KBM-7 (cell line): ENCODE measurements around the gene NDUFB4.
"Not testable (repeated sequence)": the region's sequence is repeated elsewhere in the genome, so short reads cannot be mapped to it uniquely, and the experiment has no call there.

Experiments
- DNase-seq: peaks from one replicate; pipeline ENCODE4 v3.0.0-alpha.2; 2015
- in situ Hi-C: fragments of 300-500 bp; cut with MboI; formaldehyde crosslinking; loops from 2 replicates; pipeline ENCODE4 v1.14.3; 2020; ENCODE audit warnings: low sequenced_read_pairs, low pct_unique_long_range_greater_than_20kb, mixed read lengths

NDUFB4 gene

DNA sequence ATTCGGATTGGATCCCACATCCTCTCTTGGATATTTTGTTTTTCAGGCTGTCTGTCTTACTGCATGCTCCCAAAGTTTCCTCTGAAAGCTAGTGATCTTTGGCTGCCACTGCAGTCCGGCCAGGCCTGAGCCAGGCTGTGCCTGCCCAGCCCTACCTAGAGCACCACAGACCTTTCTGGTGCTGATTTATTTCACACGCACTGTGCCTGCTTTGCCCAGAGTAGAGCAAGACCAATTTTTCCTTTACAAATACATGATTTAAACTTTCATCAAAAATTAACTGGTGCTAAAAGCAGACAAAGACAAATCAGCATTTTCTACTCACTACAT lies 28.0 kb upstream of the NDUFB4 start:
- in situ Hi-C loops = loop anchor here (10.0 to 25.0 kb wide), 2 partner anchors 227 to 331 kb away; no protein-coding TSS in a partner anchor
- DNase-seq = no peak

DNA sequence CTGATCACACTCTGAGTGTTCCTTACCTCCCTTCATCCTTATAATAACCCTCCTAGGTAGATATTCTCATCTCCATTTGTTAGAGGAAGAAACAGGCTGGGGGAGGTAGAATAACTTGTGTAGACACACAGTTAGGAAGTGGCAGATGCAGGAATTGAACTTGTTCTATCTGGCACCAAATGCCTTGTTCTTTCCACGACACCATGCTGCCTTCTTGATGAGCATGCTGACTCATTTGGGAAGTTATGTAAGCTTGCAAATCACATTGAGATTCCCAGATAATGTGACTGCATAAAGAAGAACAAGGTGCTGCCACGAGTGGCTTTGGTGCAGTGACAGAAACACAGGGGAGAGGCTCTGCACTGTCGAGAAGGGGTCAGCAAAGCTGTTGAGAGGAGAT lies 27.5 kb upstream of the NDUFB4 start:
- in situ Hi-C loops = loop anchor here (10.0 to 25.0 kb wide), 2 partner anchors 226 to 331 kb away; no protein-coding TSS in a partner anchor
- peak; percentile 5 for DNase-seq

DNA sequence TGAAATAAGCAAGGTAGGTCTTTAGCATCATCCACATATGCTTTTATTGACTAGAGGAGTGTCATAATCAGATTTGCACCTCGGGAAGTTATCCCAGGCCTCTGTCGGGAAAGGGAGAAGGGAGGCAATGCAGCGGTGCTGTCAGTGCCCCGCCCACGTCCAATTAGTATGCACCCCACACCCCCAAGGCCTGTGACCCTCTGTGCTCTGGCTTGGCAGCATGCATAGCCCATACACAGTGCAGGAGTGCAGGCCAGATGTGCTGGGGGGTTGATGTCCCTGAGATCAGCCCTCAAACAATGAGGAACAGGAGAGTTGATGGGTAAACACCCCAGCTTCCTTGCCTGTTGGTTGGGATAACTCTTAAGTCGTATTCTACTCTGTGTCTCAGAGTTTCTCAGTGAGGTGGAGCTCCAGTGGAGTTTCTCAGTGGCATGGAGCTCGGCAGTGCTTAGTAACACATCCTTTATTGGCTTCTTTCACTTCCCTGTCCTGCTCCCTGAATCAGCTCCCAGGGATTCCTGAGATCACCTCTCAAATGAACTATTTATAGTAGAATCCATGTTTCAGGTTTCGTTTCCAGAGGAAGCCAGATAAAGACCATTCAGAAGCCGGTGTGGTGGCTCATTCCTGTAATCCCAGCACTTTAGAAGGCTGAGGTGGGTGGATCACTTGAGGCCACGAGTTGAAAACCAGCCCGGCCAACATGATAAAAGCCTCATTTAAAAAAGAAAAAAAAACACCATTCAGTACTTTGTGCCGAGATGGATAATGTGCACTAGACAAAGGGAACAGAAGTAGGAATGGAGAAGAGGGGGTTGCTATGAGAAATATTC lies 26.7 kb upstream of the NDUFB4 start:
- in situ Hi-C loops = loop anchor here (10.0 to 25.0 kb wide), 2 partner anchors 225 to 332 kb away; no protein-coding TSS in a partner anchor
- no peak for DNase-seq

DNA sequence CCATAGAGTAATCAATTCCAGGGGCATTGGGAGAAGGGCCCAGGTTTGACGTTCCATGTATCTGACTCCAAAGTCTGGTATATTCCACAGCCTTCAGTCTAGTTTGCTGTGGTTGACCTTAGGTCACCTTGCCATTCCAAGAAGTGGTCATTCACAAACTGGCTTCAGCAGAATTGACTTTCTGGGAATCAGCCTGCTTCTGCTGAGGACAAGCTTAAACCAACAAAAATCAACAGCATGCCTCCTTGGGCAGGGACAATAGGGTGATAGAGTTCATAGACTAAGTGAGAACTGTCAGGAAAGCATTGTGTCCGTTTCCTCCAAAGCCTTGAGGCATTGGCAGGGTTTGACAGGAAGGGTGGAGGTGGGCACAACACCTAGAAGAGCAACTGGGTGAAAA lies 24.1 kb upstream of the NDUFB4 start:
- in situ Hi-C loops = loop anchor here (25.0 kb wide), 1 partner anchor 335 kb away; no protein-coding TSS in a partner anchor
- no peak for DNase-seq

DNA sequence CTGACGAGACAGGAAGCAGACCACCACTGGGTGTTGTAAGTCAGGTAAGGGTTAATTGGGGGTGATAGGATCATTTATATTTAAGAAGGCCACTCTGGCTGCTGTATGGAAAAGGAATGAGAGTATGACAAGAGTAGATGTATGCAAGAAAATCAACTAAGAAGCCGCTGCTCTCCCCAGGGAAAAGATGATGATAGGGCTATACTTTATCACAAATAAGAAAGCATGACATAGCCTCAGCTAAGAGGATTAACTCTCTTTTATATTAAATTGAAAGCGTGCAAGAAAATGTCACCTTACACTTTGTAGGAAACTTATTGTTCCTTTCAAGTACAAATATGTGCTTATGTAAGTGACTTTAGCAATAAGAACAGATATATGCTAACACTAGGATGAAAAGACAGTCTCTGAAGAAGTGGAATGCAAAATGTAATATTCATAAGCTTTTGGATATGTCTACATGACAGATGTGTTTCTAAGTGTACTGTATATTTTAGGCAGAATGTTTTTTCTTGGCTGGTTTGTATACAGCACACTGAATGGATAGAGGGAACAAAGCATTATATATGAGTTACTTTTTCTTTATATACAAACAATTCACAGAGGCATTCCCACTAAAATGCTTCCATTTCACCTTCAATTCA lies 8.7 kb upstream of the NDUFB4 start:
- in situ Hi-C loops = no loop called here
- DNase-seq = no peak

DNA sequence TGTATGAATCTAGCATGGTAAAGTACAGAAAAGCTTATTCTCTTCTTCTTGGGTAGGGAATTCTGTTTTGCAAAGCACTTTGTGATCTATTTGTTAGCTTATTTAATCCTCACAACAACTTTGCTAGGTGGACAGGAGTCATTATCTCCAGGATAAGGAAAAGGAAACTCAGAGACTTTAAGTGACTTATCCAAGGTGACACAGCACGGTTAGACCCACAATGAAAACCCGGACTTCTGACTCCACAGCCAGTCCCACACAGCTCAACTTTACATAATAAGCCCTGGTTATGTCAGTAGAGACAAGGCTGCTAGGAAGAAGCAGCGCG lies 384 bp upstream of the NDUFB4 start:
- DNase-seq = no peak
- in situ Hi-C loops = no loop called here

DNA sequence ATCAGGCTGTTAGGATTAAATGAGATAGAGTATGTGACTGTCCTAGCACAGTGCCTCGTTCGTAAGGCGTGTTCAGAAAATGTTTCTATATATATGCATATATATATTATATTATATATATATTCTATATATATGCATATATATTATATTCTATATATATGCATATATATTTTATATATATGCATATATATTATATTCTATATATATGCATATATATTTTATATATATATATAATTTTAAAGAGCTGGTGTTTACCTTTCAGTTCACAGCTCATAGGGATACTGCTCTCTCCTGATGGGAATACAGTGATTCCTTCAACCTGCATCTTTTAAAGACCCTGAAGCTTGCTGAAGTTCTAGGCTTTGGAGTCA lies 702 bp downstream of the NDUFB4 start:
- no peak for DNase-seq
- in situ Hi-C loops = no loop called here

DNA sequence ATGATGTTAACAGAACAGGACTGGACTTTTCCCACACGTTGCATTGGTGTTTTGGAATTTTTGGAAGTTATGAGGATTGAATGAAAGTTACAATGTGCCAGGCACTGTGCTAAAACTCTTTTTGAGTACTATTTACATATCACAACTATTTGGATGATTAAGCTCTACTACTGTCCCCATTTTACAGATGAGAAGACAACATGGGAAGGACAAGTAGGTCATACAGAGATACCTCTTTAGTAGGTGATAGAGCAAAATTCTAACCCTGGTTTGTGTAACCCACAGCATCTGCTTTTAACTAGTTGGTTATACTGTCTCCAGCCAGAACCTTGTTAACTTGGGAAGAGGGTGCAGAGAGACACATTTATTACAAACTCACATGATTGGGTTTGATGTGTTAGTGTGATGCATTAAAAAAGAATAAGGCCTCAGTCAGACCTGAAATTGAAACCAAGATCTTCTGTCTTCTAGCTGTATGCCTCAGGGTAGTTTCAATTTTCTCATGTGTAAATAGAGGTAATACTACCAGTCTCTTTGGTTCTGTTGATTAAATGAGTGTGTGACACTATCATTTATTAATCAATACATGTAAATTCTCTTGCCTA lies 1.4 kb downstream of the NDUFB4 start:
- DNase-seq = no peak
- in situ Hi-C loops = no loop called here

DNA sequence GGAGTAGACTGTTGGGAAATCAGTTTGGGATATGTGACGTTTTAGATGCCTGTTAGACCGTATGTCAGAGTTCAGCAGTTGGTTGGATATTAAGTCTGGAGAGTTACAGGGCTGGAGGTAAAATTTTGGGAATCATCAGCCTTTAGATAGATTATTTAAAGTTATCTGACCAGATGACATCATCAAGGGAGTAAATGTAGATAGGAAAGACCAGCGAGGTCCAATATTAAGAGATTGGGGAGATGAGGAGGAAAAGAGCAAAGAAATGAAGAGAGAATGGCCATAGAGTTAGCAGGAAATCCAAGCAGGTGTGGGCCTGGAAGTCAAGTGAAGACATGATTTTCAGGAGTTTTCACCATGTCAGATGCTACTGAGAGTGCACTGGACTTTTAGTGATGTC lies 3.1 kb downstream of the NDUFB4 start:
- DNase-seq = no peak
- in situ Hi-C loops = no loop called here

DNA sequence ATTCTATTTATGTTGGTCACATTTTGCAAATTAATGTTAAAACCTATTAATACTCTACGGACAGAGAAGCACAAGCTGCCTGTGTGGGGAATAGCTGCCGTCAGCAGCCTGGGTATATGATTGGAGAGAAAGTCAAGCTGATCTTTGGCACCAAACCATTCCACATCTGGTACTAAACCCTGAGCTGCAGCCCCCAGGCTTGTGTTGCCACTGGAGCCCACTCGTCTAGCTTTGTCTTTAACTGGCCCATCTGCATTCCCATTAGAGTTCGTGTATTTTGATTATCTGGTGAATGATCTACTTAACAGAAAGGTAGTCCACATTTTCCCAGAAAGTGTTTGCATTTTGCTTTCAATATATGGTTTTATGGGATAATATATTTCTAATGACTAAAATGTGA lies 5.4 kb downstream of the NDUFB4 start:
- no peak for DNase-seq
- in situ Hi-C loops = no loop called here

DNA sequence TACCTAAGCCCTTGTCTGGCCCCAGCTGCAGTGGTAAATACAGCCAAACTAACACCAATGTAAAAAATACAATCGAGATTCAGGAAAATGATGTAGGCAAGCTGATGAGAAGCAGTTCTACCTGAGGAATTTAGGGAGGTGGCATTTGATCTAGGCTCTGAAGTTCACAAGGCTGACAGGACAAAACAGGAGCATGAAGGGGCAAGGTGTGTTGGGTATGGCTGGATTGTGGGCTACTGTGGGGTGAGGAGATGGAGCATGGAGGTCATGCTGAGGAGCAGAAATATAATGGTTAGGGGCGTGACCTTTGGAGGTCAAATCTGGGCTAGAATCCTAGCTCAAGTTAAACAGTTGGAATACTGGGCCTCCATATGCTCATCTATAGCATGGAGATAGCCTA lies 6.5 kb downstream of the NDUFB4 start:
- no peak for DNase-seq
- in situ Hi-C loops = no loop called here

DNA sequence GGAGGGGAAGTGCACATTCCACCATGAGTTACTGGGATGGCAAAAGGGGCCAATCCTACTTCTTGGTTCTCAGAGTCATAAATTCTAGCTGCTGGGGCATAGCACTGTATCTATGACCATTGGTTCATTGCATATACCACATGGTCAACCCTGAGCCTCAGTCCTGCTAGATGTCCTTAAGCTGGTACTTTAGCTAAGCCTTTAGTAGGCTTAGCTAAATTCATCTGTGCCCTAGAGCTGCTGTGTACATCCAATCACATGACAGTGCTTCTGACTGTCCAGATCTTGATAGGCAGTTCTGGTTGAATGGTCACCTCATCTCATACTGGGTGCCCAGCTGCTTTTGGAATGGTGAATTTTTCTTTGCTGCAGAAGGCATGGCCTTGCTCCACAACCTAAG lies 8.2 kb downstream of the NDUFB4 start:
- DNase-seq = no peak
- in situ Hi-C loops = no loop called here

DNA sequence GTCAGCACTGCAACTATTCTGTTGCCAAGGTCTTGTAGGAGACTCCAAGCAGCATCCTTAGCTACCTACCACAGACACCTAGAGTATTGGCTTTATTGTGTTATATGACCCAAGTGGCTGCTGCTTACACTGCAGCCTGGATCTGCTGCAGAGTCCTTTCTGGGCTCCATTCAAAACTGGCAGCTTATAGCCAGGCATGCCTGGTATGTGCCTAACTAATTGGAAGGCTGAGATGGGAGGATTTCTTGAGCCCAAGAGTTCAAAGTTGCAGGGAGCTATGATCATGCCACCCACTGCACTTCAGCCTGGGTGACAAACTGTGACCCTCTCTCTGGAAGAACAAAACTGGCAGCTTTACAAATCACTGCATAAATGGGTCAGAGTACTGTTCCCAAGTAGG lies 8.6 kb downstream of the NDUFB4 start:
- in situ Hi-C loops = no loop called here
- no peak for DNase-seq

DNA sequence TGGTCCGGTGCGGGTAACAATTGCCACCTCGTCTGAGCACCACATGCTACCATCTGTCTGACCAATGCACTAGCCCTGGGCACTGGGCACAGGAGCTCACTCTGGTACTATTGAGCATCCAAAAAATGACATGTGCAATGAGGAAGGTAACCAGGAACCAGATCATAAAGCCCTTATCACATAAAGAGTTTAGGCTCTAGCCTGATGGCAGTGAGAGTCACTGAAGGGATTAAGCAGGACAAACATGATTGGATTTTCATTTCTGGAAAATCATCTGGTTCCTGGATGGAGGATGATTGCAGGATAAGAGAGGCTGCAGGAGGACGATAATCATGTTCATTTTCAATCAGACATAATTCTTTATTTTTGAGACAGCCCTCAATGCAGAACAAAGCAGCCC lies 12.4 kb downstream of the NDUFB4 start:
- DNase-seq = no peak
- in situ Hi-C loops = no loop called here

DNA sequence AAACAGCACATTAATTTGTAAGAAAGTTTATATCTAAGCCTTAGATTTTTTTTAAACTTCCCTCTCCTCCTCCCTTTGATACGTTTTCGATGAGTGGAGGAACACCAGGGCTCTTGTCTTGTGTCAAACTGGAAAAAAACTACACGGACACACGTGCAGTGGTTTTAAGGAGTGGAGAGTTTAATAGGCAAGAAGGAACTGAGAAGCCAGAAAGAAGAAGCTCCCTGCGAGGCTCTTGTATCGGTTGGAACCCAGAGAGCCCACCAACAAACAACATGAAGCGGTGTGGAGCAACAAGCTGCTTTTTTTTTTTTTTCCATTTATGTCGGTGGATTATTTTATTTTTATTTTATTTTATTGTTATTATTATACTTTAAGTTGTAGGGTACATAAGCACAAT lies 18.6 kb downstream of the NDUFB4 start:
- no peak for DNase-seq
- in situ Hi-C loops = no loop called here

DNA sequence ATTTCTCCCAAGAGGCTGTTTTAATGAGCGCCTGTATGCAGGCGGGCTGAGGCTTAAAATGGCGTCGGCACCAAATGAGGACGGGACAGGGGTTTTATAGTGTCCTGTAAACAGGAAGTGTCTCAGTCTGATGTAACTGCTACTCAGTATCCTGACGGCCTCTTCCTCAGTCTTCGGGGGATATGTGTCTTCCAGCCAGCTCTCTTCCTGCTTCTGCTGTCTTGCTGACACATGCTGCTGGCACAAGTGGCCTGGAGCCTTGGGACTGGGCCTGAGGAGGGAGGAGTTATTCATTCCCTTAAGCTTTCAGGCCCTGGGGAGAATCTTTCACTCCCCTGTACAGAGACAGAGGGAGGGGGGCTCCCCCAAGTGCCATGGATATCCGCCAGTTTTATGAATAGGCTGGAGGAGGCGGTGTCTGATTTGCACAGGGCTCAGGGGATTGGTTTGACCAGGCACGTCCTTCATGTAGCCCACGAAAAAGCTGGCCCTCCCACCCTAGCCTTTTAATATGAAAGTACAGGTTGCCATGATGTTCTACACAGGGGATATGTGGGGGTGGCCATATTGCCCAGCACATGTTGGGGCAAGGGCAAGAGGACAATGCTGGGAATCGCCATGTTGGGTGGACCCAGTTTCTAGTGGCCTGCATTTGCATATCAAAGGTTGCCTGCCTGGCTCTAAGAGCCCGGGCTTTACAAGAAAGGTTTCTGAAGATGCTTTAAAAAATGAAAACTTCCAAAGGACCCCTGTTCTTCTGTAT lies 19.9 kb downstream of the NDUFB4 start:
- DNase-seq = peak; percentile 76
- in situ Hi-C loops = no loop called here

DNA sequence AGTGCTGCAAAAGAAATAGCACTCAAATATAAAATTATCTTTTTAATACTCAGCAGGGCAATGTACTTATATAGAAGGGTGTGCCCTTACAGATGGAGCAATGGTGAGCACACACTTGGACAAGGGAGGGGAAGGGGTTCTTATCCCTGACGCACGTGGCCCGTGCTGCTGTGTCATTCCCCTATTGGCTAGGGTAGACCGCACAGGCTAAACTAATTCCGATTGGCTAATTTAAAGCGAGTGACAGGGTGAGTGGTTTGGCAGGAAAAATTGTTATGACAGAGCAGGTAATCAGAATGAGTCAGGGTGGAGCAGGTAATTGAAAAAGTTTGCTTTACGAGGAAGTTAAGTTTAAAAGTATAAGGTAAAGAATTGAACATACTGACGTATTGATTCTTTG lies 20.6 kb downstream of the NDUFB4 start:
- in situ Hi-C loops = not testable (repeated sequence)
- DNase-seq = peak; percentile 28

DNA sequence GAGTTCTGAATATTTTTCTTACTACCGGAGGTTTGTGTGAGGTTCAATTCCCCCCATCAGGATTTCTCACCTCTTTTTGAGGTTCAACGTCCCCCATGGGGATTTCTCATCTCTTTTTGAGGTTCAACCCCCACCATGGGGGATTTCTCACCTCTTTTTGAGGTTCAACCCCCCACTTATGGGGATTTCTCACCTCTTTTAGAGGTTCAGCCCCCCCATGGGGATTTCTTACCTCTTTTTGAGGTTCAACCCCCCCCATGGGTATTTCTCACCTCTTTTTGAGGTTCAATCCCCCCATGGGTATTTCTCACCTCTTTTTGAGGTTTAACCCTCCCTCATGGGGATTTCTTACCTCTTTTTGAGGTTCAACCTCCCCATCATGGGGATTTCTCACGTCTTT lies 26.3 kb downstream of the NDUFB4 start:
- DNase-seq = no peak
- in situ Hi-C loops = no loop called here

DNA sequence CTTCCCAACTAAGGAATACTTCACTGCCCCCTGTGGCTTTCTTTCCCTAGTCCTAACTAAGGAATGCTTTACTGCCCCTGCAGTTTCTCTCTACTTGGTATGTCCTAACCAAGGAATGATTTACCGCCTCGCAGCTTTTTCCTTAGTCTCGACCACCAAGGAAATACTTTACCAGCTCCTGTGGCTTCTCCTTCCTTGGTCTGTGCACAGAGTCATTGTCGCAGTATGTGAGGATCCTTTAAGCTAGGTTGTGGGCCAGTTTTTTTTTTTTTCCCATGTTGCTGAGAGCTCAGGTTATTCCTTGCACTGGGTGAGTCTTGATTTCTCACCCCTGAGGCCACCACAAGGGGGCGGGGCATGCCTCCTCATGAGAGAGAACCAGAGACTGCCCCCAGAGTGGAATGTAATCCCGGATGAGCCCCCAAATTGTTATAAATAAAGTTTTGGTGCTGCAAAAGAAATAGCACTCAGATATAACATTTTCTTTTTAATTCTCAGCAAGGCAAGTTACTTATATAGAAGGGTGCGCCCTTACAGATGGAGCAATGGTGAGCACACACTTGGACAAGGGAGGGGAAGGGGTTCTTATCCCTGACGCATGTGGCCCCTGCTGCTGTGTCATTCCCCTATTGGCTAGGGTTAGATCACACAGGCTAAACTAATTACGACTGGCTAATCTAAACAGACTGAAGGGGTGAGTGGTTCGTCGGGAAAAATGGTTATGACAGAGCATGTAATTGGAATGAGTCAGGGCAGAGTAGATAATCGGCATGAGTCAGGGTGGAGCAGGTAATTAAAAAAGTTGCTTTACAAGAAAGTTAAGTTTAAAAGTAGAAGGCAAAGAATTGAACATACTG lies 27.0 kb downstream of the NDUFB4 start:
- DNase-seq = peak; percentile 55
- in situ Hi-C loops = no loop called here
